ENCODE measurements around the gene KIF12.

- TF ChIP-seq SRSF4 (IDR thresholded peaks at IDR 0.05; ENCODE audit: low read depth, low read length, poor library complexity, severe bottlenecking) (no peak), EP300 (IDR thresholded peaks at IDR 0.05; ENCODE audit: low read depth in 2 of 2, low read length in 2 of 2) (peak in 1 of 2 experiments; percentile 81; a peak in 2 of 4 replicates), EP300 (CRISPR knock-in tag; IDR thresholded peaks at IDR 0.05; ENCODE audit: borderline replicate concordance) (peak; percentile 79), ZNF614 (CRISPR knock-in tag; IDR thresholded peaks at IDR 0.05; ENCODE audit: borderline replicate concordance) (peak; percentile 24; the same call in 1 of the 2 replicates), KDM1A (CRISPR knock-in tag; IDR thresholded peaks at IDR 0.05) (peak; percentile 81), ZBTB20 (CRISPR knock-in tag; IDR thresholded peaks at IDR 0.05; ENCODE audit: borderline replicate concordance, low read depth) (no peak), POLR2AphosphoS5 (IDR thresholded peaks at IDR 0.05; ENCODE audit: low read depth, low read length) (no peak), ATF2 (CRISPR knock-in tag; IDR thresholded peaks at IDR 0.05) (0 out of 2 replicates have a peak, but pooled peaks have one; percentile 21), PRDM4 (CRISPR knock-in tag; IDR thresholded peaks at IDR 0.05; ENCODE audit: borderline replicate concordance) (no peak), SP1 (IDR thresholded peaks at IDR 0.05) (no peak), SP1 (CRISPR knock-in tag; IDR thresholded peaks at IDR 0.05) (no peak)
- TF ChIP-seq, protein P1, sequence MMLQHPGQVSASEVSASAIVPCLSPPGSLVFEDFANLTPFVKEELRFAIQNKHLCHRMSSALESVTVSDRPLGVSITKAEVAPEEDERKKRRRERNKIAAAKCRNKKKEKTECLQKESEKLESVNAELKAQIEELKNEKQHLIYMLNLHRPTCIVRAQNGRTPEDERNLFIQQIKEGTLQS (CRISPR knock-in tag; IDR thresholded peaks at IDR 0.05): peak; percentile 62; the same call in 1 of the 2 replicates
Observed at GRCh38 chr9:114123031-114123977, 24.2 kb upstream of the KIF12 start.
